PC-9 (cell line): ENCODE results near the gene ATP2B2.

Source experiments
- EZH2 ChIP-seq: fragments of 200-600 bp; sonication (generic); IDR thresholded peaks from 2 replicates; pipeline ENCODE4 v1.8.0; 2017; ENCODE audit warnings: antibody characterized with exemption, low read depth
- TF ChIP-seq, protein P1 (sequence below): fragments of 200-600 bp; sonication (generic); conservative IDR thresholded peaks from 2 replicates; pipeline ENCODE4 v1.6.1; 2017; ENCODE audit warnings: mixed run types, antibody characterized with exemption, mild to moderate bottlenecking, moderate library complexity

DNA sequence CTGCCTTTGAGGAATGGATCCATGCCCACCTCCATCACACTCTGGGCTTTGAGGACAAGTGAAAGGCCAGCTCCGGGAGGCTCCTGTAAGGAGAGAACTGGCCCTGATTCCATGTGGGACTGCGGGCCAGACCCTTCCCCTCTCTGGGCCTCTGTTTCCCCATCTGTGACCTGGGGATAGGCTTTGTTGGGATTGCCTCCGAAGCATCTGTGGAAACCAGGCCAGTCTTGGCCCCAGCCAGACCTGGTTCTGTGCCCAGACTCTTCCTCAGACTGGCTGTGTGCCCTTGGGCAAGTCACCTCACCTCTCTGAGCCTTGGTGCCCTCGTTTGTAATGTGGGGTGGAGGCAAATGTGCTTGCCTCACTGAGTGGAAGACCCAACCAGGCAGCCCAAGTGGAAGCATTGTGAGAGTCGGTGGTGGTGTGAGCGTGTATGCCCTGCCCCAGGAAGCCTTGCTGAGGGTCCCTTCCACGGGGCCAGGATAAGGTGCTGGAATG lies 163.4 kb downstream of the ATP2B2 start:
- TF ChIP-seq EZH2, result no peak
- TF ChIP-seq, protein P1, sequence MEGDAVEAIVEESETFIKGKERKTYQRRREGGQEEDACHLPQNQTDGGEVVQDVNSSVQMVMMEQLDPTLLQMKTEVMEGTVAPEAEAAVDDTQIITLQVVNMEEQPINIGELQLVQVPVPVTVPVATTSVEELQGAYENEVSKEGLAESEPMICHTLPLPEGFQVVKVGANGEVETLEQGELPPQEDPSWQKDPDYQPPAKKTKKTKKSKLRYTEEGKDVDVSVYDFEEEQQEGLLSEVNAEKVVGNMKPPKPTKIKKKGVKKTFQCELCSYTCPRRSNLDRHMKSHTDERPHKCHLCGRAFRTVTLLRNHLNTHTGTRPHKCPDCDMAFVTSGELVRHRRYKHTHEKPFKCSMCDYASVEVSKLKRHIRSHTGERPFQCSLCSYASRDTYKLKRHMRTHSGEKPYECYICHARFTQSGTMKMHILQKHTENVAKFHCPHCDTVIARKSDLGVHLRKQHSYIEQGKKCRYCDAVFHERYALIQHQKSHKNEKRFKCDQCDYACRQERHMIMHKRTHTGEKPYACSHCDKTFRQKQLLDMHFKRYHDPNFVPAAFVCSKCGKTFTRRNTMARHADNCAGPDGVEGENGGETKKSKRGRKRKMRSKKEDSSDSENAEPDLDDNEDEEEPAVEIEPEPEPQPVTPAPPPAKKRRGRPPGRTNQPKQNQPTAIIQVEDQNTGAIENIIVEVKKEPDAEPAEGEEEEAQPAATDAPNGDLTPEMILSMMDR, result no peak
